ENCODE measurements around the gene ITGAL. TPM values are rescaled to one million over a fixed set of nuclear protein-coding genes. Genes with fewer than 3 reads are reported as not detected.
A peak's percentile ranks its signal among the peaks of the same experiment; 100 is the strongest.

Gene ITGAL
- total and polyA plus RNA-seq, 2 of the 8 experiments (the other 6 are each of a cell fraction or from before 2014, with no cell fraction given), result not detected

GRCh38 chr16:30569746-30570635 lies 97.4 kb downstream of the ITGAL start:
- Histone ChIP-seq H2BK20ac (ENCODE audit: low read length) (no peak overlapping the region), H4K91ac (replicated peaks; ENCODE audit: insufficient read length, low read length) (peak overlapping the region; percentile 22), H3K4me1 (replicated peaks in 1 of 4; ENCODE audit: control insufficient read depth in 3 of 4, insufficient read depth in 4 of 4, low read length in 3 of 4) (peaks cover 0 to 9% (median 2%) of the 10 kb centered on the region in 4 experiments; a peak in 5 of 7 replicates), H4K8ac (ENCODE audit: extremely low read depth, insufficient read depth, low read length) (no peak overlapping the region), H3K27ac (ENCODE audit: low read depth, low read length) (no peak overlapping the region), H3K36me3 (ENCODE audit: control insufficient read depth in 2 of 4, insufficient read depth in 4 of 4, low read length in 3 of 4) (no peaks in the 10 kb centered on the region), H2BK15ac (ENCODE audit: low read length) (no peak overlapping the region), H3K79me2 (ENCODE audit: control insufficient read depth in 1 of 2, insufficient read depth in 2 of 2, low read length in 2 of 2) (no peaks in the 10 kb centered on the region), H3K4ac (replicated peaks; ENCODE audit: insufficient read length, low read depth, low read length) (no peak overlapping the region), H4K20me1 (replicated peaks in 1 of 2; ENCODE audit: control insufficient read depth in 1 of 2, insufficient read depth in 2 of 2, low read length in 2 of 2) (peaks cover 0 to 2% of the 10 kb centered on the region in 2 experiments), H3K23me2 (ENCODE audit: low read depth, low read length) (peaks cover 14% of the 10 kb centered on the region; the same call in 1 of the 2 replicates), H3K79me1 (ENCODE audit: low read depth, low read length) (no peaks in the 10 kb centered on the region), H3K27me3 (replicated peaks in 1 of 4; ENCODE audit: control insufficient read depth in 3 of 4, extremely low read depth in 1 of 4, insufficient read depth in 3 of 4, low read length in 3 of 4) (no peaks in the 10 kb centered on the region; a peak in 1 of 7 replicates), H3K14ac (ENCODE audit: insufficient read length) (no peak overlapping the region), H3K4me2 (ENCODE audit: insufficient read depth in 1 of 2, low read depth in 2 of 2, low read length in 2 of 2) (peak overlapping the region in 1 of 2 experiments; percentile 74; a peak in 3 of 4 replicates), H3K23ac (ENCODE audit: insufficient read length) (no peak overlapping the region), H2BK5ac (ENCODE audit: low read depth, low read length) (no peak overlapping the region), H2AFZ (ENCODE audit: low read length) (no peak overlapping the region), H2AK5ac (ENCODE audit: low read depth, low read length) (no peak overlapping the region), H3K9me3 (ENCODE audit: insufficient read depth in 2 of 2, low read depth in 1 of 2, low read length in 1 of 2) (no peaks in the 10 kb centered on the region), H2BK120ac (replicated peaks; ENCODE audit: low read depth, low read length) (no peak overlapping the region), H4K5ac (ENCODE audit: insufficient read length, low read depth, low read length) (peak overlapping the region; percentile 25), H3K4me3 (ENCODE audit: extremely low read depth in 1 of 4, insufficient read depth in 2 of 4, low read depth in 3 of 4, low read length in 4 of 4) (0 out of 8 replicates have a peak overlapping the region, but pooled peaks of 1 of the 4 experiments have one; percentile 89), H3K18ac (ENCODE audit: extremely low read depth, low read length) (no peak overlapping the region), H3K56ac (replicated peaks; ENCODE audit: insufficient read length, low read depth, low read length) (no peak overlapping the region), H3K9ac (replicated peaks in 1 of 4; ENCODE audit: extremely low read depth in 1 of 4, low read depth in 3 of 4, low read length in 3 of 4) (no peak overlapping the region), H2BK12ac (ENCODE audit: low read depth, low read length) (no peak overlapping the region)
- ChIA-PET POLR2A (ENCODE audit: partially characterized antibody) (interaction anchor here (0.6 to 3.4 kb wide), 12 partner anchors 8 to 123 kb away, joined by 3 to 45 read pairs (median 11); partner anchors contain the start of genes ZNF689, ZNF747, ZNF764 and ZNF785), CTCF (ENCODE audit: partially characterized antibody) (interaction anchor here (1.3 kb wide), 1 partner anchor 45 kb away, joined by 4 read pairs; no protein-coding TSS in a partner anchor)
- 94% methylated on average over 33 of the region's 44 CpGs; no CpG with 5 or more reads in 1 of the 2 experiments for WGBS, 2 experiments (ENCODE audit: extremely low coverage in 1 of 2, insufficient coverage in 1 of 2, insufficient read length in 1 of 2, insufficient replicate concordance in 2 of 2, low coverage in 1 of 2, low lambda C conversion rate in 2 of 2, missing lambda C conversion rate in 1 of 2)
- no peak for DNase-seq (ENCODE audit: low read depth in 1 of 2, low spot score in 2 of 2)
- no peak for FAIRE-seq
- TF ChIP-seq POU5F1 (IDR thresholded peaks at IDR 0.05; ENCODE audit: low read depth, low read length) (no peak), YY1 (IDR thresholded peaks at IDR 0.05; ENCODE audit: low read depth, low read length) (no peak), MAX (IDR thresholded peaks at IDR 0.05) (no peak), NRF1 (IDR thresholded peaks at IDR 0.05; ENCODE audit: low read depth, low read length) (no peak), TCF12 (IDR thresholded peaks at IDR 0.05; ENCODE audit: low read depth, low read length) (no peak), TAF1 (IDR thresholded peaks at IDR 0.05; ENCODE audit: low read depth, low read length) (no peak), CBX5 (IDR thresholded peaks at IDR 0.05; ENCODE audit: low read depth, low read length) (no peak), MAFK (IDR thresholded peaks at IDR 0.05; ENCODE audit: low read depth, low read length) (no peak), POLR2A (IDR thresholded peaks at IDR 0.05; ENCODE audit: control extremely low read depth in 1 of 2, low read depth in 2 of 2, low read length in 2 of 2) (no peak), SRF (IDR thresholded peaks at IDR 0.05; ENCODE audit: low read depth, low read length) (no peak), PHF8 (conservative IDR thresholded peaks at IDR 0.05; ENCODE audit: low read depth, low read length) (no peak)
- TF ChIP-seq, protein P1, sequence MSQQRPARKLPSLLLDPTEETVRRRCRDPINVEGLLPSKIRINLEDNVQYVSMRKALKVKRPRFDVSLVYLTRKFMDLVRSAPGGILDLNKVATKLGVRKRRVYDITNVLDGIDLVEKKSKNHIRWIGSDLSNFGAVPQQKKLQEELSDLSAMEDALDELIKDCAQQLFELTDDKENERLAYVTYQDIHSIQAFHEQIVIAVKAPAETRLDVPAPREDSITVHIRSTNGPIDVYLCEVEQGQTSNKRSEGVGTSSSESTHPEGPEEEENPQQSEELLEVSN (IDR thresholded peaks at IDR 0.05), result no peak
